Coronary artery (tissue), 2 donors: ENCODE measurements around the gene TTC7B.

Experiments
- DNase-seq: peaks from one replicate; pipeline ENCODE4 v3.0.0-alpha.2; 2017; ENCODE audit warnings: low spot score
- H3K27ac ChIP-seq, 2 donors: fragments of 200-600 bp; sonication (generic); one replicate each; pipeline ENCODE4 v1.5.1; 2016 to 2019
- H3K4me3 ChIP-seq: fragments of 200-600 bp; sonication (generic); 2 replicates; pipeline ENCODE4 v1.5.1; 2016; ENCODE audit warnings: mild to moderate bottlenecking, moderate library complexity
- CTCF ChIP-seq: fragments of 200-600 bp; sonication (generic); IDR thresholded peaks from one replicate; pipeline ENCODE4 v1.5.1; 2019; ENCODE audit warnings: antibody characterized with exemption

TTC7B gene

GRCh38 chr14:90505531-90505930, 310.7 kb downstream of the TTC7B start:
- H3K27ac ChIP-seq: no peak overlapping the region
- no peak overlapping the region for H3K4me3 ChIP-seq
- TF ChIP-seq CTCF: no peak
- no peak for DNase-seq

GRCh38 chr14:90504643-90505042, 311.6 kb downstream of the TTC7B start:
- Histone ChIP-seq H3K4me3 (no peak overlapping the region), H3K27ac (no peak overlapping the region)
- no peak for DNase-seq
- no peak for TF ChIP-seq CTCF

- Histone ChIP-seq H3K4me3 (no peak overlapping the region), H3K27ac (no peak overlapping the region)
- TF ChIP-seq CTCF: no peak
- DNase-seq: no peak
Observed at GRCh38 chr14:90503582-90503981, 312.6 kb downstream of the TTC7B start.

- no peak overlapping the region for H3K27ac ChIP-seq
- DNase-seq: no peak
- TF ChIP-seq CTCF: no peak
Observed at GRCh38 chr14:90502760-90503159, 313.5 kb downstream of the TTC7B start.

GRCh38 chr14:90500665-90501370, 315.4 kb downstream of the TTC7B start:
- DNase-seq: peak; percentile 65
- TF ChIP-seq CTCF: no peak
- H3K27ac ChIP-seq: no peak overlapping the region
- H3K4me3 ChIP-seq: no peak overlapping the region

More at GRCh38 chr14:90502760-90503159, 313.5 kb downstream of the TTC7B start:
- H3K4me3 ChIP-seq: no peak overlapping the region

GRCh38 chr14:90499908-90500664, 316.1 kb downstream of the TTC7B start:
- TF ChIP-seq CTCF: no peak
- Histone ChIP-seq H3K4me3 (no peak overlapping the region), H3K27ac (no peak overlapping the region)
- no peak for DNase-seq

- DNase-seq: no peak
- H3K27ac ChIP-seq: no peak overlapping the region
- no peak overlapping the region for H3K4me3 ChIP-seq
- TF ChIP-seq CTCF: no peak
Observed at GRCh38 chr14:90499121-90499520, 317.1 kb downstream of the TTC7B start.
